Stimulated activated CD8-positive, alpha-beta memory T cell treated with anti-CD3 and anti-CD28 coated beads, Interleukin-2, amount 100 ng/mL, for 48 hours (primary cell): ENCODE measurements around the gene HMX3.
A peak's percentile ranks its signal among the peaks of the same experiment; 100 is the strongest.
"Not testable (repeated sequence)": the region's sequence is repeated elsewhere in the genome, so short reads cannot be mapped to it uniquely, and the experiment has no call there.

ENCODE experiments used
- DNase-seq, 2 donors: peaks; one replicate each; pipeline ENCODE4 v3.0.0-alpha.2; 2020; ENCODE audit warnings: low read depth in 2 of 2

The HMX3 gene

DNA sequence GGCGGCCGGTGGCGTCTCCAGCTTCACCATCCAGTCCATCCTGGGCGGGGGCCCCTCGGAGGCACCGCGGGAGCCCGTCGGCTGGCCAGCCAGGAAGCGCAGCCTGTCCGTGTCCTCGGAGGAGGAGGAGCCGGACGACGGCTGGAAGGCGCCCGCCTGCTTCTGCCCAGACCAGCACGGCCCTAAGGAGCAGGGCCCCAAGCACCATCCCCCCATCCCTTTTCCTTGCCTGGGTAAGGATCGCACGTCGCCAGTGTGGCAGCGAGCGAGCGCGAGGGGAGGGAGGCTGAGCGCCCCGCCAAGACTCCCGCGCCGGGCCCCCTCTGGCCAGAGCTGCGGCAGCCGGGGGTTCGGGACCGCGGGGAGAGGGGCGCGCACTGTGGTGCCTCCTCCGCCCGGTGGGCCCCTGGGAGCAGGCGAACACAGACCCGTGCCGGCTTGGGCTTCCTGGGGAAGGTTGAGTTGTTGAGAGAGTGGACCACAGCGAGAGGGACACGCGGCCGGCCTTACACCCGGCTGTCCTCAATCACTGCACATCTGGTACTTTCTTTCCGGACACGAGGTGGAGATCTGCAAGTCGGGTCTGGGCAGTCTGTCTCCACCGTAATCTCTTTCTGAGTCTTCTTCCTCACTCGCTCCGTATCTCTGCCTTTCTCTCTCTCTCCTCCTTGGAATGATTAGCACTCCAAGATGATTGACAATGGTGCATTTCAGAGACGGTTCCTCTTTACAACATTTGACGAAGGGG, 12.8 kb downstream of the HMX3 start:
- no peak for DNase-seq

DNA sequence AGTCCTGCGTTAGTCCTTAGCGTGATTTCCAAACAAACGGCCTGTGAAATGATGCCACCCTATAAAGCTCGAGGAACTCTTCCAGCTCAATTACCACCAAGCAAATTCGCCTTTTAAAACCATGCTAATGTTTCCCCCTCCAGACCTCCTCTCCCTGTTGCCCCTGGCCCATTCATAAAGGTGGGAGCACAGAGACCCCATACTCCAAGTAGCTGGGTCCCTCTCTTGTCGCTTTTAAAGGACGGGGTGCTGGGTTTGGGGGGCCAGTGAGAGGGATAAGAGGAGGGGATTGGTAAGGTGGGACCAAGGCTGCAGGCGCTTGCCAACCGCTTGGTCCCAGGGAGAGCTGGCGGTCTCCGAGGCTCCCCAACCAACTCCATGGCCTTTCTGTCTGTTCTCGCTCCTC, 13.4 kb downstream of the HMX3 start:
- DNase-seq: no peak

DNA sequence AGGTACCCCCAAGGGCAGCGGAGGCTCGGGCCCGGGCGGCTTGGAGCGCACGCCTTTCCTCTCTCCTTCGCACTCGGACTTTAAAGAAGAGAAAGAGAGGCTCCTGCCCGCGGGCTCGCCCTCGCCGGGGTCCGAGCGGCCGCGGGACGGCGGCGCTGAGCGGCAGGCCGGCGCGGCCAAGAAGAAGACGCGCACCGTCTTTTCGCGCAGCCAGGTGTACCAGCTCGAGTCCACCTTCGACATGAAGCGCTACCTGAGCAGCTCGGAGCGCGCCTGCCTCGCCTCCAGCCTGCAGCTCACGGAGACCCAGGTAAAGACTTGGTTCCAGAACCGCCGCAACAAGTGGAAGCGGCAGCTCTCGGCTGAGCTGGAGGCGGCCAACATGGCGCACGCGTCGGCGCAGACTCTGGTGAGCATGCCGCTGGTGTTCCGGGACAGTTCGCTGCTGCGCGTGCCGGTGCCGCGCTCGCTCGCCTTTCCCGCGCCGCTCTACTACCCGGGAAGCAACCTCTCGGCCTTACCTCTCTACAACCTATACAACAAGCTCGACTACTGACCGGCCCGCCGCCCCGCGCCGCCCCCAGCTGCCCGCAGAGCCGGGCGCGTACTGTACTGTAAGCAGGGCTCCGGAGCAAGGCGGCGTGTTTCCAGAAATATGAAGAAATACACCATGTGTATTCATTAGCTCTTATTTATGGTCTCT, 13.9 kb downstream of the HMX3 start:
- DNase-seq: no peak

DNA sequence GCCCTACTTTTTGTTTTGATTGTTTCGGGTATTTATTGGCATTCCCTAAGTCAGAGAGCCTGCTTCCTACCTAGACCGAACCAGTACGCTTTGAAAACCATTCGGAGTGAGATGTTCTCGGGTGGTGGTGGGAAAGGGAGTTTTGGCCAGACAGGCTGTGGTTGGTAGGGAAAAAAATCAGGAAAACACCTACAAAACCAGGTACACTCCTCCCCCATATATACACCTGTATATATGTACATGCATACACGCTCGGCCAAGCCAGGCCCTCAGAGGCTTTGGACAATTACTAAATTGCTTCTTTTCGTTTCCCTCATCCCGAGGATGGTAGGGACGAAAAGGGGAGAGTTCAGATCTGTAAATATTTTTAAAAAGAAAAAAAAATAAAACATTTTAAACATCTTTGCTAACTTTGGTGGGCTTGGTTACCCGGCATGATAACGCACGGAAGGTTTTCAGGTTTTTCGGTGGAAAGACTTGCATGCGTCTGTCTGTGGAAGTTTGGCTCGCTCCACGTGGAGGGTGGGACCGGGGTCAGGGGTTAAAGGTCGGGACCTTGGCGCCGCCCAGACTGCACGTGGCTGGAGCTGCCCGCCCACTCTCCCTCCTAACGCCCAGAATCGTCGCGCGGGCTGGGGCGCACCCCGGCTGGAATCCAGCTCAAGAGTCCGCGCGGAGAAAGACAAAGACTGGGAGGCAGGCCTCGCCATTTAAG, 14.7 kb downstream of the HMX3 start:
- no peak for DNase-seq

DNA sequence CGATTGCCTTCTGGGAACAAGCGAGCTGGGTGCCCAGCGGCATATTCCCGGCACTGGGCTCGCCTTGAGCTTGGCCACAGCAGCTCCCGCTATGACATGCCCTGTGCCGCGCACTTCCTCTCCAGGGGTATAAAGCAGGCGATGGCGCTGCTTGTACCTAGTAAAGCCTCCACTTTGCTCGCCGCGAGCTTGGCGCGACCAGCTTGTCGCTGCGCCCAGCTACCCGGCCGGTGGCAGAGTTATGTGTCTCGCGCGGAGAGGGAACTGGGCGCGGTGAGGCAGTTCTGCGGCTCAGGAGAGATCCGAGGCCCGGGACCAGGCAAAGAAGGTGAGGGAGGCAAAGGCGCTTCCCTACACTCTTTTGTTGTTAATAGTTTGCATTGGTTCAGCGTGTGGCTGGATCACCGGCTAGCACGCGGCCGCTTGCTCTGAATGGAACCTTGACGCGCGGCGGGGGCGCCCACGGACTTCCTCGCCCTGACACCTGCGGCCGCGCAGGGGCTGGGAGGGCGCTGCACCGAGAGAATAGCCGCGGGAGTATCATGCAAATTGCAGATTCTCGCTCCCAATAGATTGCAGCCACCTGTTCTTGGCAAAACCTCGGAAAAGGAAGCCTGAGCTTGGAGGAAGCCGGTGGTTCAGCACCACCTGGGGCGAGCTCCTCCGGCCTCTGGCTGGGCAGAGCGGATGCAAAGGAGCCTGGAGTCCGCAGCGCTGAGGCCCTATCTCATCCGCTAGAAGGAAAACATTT, 15.4 kb downstream of the HMX3 start:
- DNase-seq: no peak

DNA sequence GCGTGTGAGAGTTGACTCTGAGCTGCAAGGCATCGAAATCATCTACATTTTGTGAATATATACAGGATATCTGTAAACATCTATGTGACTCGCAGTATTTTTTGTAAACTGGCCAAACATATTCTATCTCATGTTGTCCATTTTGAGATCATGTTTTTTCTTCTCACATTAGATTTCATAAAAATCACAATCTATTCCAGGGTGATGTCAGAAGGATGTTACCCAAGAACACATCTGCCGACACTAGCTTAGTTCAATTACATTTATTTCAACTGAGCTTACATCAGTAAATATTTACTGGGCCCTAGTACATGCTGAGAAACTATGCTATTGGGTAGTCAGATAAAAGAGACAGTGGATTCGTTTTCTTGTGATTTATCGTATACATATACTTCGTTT, 16.0 kb downstream of the HMX3 start:
- DNase-seq: no peak

DNA sequence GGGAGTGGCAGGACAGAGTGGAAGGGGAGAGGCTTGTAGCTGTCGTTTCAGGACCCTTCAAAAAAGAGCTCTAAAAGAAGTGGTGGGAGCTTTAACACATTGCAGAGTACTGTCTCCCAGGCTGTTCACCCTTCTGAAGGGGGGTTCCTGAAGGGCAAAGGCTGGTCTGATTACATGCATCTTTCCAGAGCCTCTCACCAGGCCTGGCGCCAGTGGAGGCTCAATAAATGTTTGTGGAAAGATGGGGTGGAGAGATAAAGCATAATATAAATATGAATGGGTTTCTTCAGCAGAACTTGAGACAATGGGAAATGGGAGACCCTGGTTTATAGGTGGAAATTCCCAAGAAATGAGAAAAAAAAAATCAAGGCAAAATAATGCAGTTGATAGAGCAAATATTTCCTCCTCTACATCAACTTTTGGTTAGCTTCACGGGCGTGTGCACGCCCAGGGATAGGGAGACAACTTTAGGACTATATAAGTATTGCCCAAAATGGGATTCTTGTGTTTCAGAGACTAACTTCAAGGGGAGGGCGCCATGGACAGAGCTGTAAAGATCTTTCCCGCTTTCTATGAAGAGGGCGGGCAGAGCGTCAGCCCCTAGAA, 17.8 kb downstream of the HMX3 start:
- no peak for DNase-seq

DNA sequence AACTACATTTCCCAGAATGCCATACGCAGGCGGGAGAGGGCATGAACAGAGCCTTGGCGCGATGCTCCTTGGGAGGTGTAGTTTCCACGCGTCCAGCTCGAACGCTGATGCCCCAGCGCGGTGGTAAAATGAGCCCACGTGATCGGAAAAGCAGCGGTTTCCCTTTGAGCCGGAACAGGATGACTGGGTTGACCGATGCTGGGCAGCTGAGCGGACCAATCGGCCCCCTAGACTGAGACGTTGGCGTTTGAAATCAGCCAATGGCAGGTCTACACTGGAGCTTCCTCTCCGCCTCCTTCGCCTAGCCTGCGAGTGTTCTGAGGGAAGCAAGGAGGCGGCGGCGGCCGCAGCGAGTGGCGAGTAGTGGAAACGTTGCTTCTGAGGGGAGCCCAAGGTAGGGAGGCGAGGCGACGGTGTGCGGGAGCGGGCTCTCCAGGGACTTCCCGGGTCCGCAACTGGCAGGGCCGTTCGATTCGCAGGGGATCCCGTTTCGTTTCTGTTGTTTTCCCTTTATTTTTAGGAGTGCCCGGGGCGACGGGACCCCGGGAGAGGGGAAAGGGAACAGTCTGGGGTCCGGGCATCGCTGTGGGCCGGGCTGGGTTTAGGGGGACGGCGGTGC, 18.4 kb downstream of the HMX3 start, which contains the start of gene BUB3:
TSS of gene BUB3 (plus strand) at position 311 of the 619 bp plus-strand sequence. CDS start 516 bp downstream, outside the sequence.
- peak; percentile 85 to 91 for DNase-seq

DNA sequence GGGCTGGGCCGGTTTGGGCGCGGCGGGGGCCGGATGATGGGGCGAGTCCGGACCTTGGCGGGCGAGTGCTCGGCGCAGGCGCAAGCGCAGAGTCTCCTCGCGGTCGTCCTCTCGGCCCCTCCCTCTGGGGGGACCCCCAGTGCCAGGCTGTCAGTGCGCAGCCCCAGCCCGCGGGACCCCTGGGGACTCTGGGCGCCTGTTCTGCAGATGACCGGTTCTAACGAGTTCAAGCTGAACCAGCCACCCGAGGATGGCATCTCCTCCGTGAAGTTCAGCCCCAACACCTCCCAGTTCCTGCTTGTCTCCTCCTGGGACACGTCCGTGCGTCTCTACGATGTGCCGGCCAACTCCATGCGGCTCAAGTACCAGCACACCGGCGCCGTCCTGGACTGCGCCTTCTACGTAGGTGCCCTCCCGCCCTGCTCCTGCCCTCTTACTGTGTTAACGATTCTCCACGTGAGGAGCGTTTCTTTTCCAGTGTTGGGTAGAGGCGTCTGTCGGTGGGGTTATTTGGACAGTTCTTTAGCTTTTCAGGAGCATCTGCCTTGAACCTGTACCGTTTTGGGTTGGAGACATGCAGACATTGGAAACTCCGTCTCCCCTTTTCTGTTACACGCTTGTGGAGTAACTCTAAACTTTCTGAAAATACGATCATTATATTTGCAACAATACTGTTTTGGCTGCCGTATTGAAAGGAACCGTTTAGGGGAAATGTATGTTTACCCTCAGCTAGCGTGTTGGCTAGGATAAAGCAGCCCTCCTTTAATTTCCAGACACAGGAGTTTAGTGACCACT, 19.1 kb downstream of the HMX3 start:
- no peak for DNase-seq

DNA sequence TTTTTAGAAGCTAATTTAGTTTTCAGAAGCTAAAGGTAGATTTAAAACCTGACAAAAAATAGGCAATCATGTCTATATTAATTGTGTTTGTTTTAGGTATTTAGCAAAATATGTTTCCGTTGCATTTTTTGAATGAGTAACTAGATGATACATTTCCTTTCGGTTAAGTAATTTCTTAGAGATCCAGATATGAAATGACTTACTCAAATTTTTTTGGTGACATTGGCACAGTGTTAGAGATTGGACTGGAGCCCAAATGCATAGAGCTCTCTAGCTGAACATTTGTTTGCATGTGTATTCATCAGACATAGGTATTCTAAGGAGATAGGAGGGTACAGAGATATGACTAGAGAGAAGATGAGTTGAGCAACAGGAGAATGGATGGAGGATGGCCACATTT, 20.3 kb downstream of the HMX3 start:
- no peak for DNase-seq

DNA sequence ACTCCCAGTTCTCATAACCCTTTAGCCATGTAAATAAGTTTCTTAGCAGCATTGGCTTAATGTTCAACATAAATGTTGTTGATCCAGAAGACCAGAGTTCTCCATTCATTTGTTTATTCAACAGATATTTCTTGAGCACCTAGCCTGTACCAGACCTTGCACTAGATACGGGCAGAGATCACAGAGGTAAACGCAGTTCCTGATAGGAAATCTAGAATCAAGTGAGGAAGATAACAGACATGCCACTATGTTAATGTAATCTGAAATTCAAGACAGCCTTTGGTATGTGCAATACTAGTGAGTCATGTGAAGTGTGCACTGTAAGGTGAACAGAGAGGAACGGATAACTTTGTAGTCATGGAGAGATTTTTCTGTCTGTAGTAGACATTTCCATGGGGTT, 21.4 kb downstream of the HMX3 start:
- no peak for DNase-seq

DNA sequence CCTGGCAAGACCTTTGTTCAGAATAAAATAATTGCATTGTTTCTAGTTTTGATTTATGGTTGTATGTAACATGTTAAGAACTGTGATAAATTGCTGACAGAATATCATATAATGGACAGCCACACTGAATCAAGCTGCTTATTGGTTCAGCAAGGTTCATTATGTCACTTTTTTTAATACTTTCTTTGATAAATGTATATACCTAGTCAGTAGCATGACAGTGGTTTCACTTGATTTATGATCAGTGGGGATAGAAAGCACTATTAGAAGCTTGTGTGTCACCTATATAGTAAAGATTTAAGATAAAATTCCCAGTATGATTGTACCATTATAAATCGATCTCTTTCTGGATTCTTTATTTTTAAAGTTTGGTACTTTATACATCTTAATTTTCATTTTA, 22.9 kb downstream of the HMX3 start:
- no peak for DNase-seq

DNA sequence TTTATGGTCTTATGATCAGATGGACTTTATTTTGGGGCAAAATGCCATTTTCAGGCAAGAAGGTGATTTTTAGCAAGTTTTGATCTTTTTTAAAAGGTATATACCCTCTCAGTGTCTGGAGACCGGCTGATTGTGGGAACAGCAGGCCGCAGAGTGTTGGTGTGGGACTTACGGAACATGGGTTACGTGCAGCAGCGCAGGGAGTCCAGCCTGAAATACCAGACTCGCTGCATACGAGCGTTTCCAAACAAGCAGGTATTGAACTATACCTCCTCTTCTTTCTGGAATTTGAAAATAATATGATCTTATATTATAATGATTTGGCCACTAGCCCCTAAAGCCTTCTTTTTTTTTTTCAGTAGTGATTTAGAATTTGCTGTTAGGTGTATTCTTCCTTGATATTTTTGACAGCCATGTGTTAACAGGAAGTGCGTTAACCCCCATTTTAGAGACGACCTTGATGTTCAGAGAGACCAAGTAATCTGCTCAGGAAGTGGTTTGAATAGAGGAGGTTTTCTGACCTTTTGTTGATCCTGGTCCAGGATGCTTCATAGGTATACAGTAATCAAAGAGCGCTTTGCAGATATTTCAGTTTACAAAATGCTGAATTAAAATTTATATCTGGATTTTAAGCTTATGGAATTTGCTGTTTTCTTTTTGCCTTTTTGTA, 24.7 kb downstream of the HMX3 start:
- no peak for DNase-seq

DNA sequence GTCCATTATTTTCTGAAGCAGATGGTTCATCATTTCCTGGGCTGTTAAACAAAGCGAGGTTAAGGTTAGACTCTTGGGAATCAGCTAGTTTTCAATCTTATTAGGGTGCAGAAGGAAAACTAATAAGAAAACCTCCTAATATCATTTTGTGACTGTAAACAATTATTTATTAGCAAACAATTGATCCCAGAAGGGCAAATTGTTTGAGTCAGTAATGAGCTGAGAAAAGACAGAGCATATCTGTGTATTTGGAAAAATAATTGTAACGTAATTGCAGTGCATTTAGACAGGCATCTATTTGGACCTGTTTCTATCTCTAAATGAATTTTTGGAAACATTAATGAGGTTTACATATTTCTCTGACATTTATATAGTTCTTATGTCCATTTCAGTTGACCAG, 28.5 kb downstream of the HMX3 start:
- no peak for DNase-seq

DNA sequence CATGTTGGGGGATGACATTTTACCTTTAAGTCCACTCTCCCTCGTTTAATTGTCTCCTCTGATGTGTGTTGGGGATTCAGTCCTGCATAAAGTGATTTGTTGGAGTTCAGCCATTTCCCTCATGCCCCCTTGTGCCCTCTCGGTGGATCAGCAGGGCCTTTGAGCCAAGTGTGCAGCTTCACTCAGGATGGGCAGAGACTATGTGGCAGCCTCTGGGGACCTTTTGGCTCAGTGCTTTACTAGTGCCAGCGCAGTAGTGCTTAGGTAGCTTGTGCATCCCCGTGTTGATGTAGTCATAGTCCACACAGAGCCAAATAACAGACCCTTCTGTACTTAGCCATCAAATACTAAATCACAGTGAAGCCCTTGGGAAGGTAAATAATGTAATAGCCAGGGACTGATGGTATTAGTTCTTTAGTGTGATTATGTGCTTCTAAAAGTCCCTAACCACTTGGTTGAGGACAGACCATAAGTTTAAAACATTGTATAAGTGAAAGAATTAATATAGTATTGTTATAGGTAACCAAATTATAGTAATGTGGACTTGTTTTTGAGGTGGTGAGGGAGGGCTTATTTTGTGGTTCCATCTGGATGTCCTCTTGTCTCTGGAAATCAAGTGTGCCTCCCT, 29.8 kb downstream of the HMX3 start:
- DNase-seq: no peak

DNA sequence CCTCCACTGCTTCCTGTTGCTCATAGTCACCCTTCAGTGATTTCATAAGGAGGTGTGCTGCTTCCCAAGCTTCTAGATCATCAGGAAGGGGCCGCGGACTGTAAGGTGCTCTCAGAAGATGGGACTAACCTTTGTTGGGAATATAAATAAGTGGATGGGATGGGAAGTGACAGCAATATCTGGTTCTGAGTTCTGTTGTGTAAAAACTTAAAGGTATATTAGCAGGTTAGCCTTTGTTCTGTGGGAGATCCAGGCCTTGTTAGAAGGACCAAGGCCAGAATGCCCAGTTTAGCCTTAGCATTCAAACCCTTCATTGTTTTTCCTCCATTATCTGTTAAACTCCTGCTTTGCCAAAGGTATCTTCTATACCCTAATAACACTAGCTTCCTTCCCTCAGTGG, 30.8 kb downstream of the HMX3 start:
- no peak for DNase-seq

DNA sequence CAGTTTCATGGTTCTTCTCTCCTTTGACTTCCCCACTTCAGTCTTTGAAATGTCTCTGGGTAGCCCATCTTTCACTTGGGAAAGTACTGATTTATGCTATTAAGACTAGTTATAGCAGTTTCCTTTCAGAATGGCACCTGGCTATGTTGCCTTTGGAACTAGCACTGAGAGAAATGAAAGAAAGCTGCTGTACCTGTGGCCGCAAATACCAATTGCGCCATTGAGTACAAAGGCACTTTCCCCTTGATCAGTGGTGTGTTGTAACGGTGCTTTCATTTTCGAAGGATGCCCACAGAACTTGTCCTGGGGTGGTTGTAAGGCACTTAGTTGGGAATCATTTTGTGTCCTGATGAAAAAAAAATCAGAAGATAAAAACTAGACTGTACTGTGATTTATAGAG, 35.2 kb downstream of the HMX3 start:
- no peak for DNase-seq

DNA sequence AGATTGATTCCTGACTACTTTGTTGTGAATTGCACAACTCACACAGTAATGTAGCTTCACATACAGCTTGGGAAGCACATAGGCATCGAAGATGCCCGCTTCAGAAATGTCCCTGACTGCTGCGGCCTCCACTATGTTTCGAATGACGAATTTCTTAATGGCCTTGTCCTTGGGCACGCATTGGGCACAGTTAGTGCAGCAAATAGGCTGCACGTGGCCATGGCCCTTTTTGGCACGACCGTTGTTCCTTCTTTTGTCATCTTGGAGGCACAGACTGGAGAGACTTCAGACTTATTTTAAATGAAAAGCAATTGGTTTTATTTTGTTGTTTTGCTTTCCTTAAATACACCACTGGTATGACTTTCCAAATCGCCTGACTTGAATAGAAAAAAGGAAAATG, 35.8 kb downstream of the HMX3 start:
- DNase-seq: not testable (repeated sequence)
